Measurements from ENCODE around the gene PSMB7. TPM values are rescaled to one million over a fixed set of nuclear protein-coding genes. Genes with fewer than 3 reads are reported as not detected.

Gene PSMB7
- total and polyA plus RNA-seq, 2 donors (not counting 1 experiment from before 2014, with no cell fraction given): 69.5 to 73.1 TPM

DNA sequence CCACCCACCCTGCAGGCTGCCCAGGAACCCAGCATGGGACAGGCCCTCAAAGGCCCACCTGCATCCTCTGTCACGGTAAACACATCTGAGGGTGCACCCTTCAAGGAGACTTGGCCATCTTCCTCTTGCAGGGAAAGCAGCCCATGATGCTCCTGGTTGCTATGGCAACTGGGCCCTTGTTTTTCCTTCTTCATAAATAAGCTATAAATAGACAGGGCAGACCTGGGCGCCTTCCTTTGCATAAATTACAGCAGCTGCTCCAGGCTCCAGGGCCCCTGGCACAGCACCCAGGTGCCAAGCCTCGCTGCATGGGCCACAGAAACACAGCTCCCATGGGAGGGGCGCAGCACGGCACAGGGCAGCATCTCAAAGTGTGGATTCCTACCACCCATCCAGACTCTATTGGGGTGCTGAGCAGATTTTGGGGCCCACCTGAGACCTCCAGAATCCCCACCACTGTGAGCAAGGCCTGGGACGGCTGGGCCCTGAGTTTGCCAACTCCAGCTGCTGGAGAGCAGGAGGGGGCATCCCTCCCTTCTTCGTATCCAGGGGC lies 5.8 kb upstream of the PSMB7 start:
- H3K27me3 Mint-ChIP-seq: peaks cover 3% of the 10 kb centered on the region
- peak; percentile 23 for DNase-seq
- Histone ChIP-seq H3K9ac (ENCODE audit: low read length) (no peak overlapping the region), H4K20me1 (ENCODE audit: control insufficient read depth, insufficient read depth, low read length, poor library complexity, severe bottlenecking) (no peaks in the 10 kb centered on the region), H3K27me3 (replicated peaks in 1 of 4; ENCODE audit: control extremely low read depth in 1 of 4, control insufficient read depth in 3 of 4, insufficient read depth in 4 of 4, low read length in 3 of 4) (no peaks in the 10 kb centered on the region), H3K36me3 (replicated peaks in 1 of 2; ENCODE audit: control extremely low read depth in 1 of 2, control insufficient read depth in 1 of 2, extremely low read depth in 1 of 2, insufficient read depth in 2 of 2, low read length in 1 of 2) (no peaks in the 10 kb centered on the region), H3K79me2 (ENCODE audit: control insufficient read depth, insufficient read depth, low read length) (no peaks in the 10 kb centered on the region), H3K9me3 (ENCODE audit: control extremely low read depth in 1 of 3, control insufficient read depth in 2 of 3, insufficient read depth in 1 of 3, low read length in 2 of 3) (peaks cover 0 to 4% (median 0%) of the 10 kb centered on the region in 3 donors), H3K4me1 (ENCODE audit: control insufficient read depth in 2 of 2, insufficient read depth in 2 of 2, low read length in 2 of 2) (peaks cover 0 to 14% of the 10 kb centered on the region in 2 donors), H2AFZ (ENCODE audit: insufficient read depth, low read depth, low read length, poor library complexity, severe bottlenecking) (no peak overlapping the region), H3K4me3 (ENCODE audit: control extremely low read depth in 1 of 5, extremely low read depth in 1 of 5, insufficient read depth in 1 of 5, low read depth in 2 of 5, low read length in 4 of 5) (no peak overlapping the region), H3K27ac (ENCODE audit: low read length in 2 of 2) (no peak overlapping the region), H3K4me2 (replicated peaks; ENCODE audit: low read depth, low read length, poor library complexity, severe bottlenecking) (no peak overlapping the region)
- no peak for ATAC-seq (ENCODE audit: low read depth)
- H3K9me3 Mint-ChIP-seq (ENCODE audit: insufficient read depth): no peaks in the 10 kb centered on the region
- 40% methylated on average over 7 of the region's 7 CpGs for WGBS (ENCODE audit: insufficient coverage)
- H3K4me3 Mint-ChIP-seq: no peak overlapping the region
- ChIA-PET CTCF (interaction anchor here (0.6 kb wide), 1 partner anchor 116 kb away, joined by 7 read pairs; no protein-coding TSS in a partner anchor), POLR2A (no interaction called here)
- intact Hi-C loops (cut with micrococcal nuclease): no loop called here
- no peak for TF ChIP-seq EZH2 (IDR thresholded peaks at IDR 0.05; ENCODE audit: borderline replicate concordance, insufficient read depth, low read depth, low read length, poor library complexity, severe bottlenecking)
- TF ChIP-seq, protein P1, sequence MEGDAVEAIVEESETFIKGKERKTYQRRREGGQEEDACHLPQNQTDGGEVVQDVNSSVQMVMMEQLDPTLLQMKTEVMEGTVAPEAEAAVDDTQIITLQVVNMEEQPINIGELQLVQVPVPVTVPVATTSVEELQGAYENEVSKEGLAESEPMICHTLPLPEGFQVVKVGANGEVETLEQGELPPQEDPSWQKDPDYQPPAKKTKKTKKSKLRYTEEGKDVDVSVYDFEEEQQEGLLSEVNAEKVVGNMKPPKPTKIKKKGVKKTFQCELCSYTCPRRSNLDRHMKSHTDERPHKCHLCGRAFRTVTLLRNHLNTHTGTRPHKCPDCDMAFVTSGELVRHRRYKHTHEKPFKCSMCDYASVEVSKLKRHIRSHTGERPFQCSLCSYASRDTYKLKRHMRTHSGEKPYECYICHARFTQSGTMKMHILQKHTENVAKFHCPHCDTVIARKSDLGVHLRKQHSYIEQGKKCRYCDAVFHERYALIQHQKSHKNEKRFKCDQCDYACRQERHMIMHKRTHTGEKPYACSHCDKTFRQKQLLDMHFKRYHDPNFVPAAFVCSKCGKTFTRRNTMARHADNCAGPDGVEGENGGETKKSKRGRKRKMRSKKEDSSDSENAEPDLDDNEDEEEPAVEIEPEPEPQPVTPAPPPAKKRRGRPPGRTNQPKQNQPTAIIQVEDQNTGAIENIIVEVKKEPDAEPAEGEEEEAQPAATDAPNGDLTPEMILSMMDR (IDR thresholded peaks at IDR 0.05): no peak
- H3K4me1 Mint-ChIP-seq: peaks cover 12% of the 10 kb centered on the region
- H3K27ac Mint-ChIP-seq: no peak overlapping the region

DNA sequence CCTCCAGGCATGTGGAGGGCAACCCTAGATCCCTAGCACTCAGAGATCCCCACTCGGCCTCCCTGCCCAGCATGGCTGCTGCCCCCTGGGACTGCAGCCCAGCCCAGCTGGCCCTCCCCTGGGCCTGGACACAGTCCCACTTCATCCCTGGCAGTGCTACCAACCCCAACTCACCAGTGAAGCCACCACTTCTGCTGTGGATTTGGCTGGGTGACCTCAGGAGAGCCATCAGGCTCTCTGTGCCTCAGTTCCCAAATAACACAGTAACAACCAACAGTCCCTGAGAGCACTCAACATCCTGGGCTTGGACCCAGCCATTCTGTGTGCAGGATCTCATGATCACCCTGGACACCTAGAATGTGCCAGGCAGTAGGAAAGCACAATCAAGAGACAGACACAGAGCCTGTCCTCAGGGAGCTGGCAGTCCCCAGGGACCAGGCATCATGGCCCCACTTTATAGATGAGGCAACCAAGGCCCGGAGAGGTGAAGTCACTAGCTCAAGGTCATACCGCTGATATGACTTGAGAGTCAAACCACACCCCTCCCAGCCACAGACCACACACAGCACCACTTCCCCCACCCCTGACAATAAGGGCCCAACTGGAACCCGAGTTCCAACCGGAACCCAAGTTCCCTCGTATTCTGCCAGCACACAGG lies 4.7 kb upstream of the PSMB7 start:
- Histone ChIP-seq H3K27me3 (replicated peaks in 1 of 4; ENCODE audit: control extremely low read depth in 1 of 4, control insufficient read depth in 3 of 4, insufficient read depth in 4 of 4, low read length in 3 of 4) (no peaks in the 10 kb centered on the region), H2AFZ (ENCODE audit: insufficient read depth, low read depth, low read length, poor library complexity, severe bottlenecking) (peak overlapping the region; percentile 64), H3K4me3 (ENCODE audit: control extremely low read depth in 1 of 5, extremely low read depth in 1 of 5, insufficient read depth in 1 of 5, low read depth in 2 of 5, low read length in 4 of 5) (no peak overlapping the region), H4K20me1 (ENCODE audit: control insufficient read depth, insufficient read depth, low read length, poor library complexity, severe bottlenecking) (no peaks in the 10 kb centered on the region), H3K79me2 (ENCODE audit: control insufficient read depth, insufficient read depth, low read length) (peaks cover 2% of the 10 kb centered on the region), H3K27ac (ENCODE audit: low read length in 2 of 2) (no peak overlapping the region), H3K4me2 (replicated peaks; ENCODE audit: low read depth, low read length, poor library complexity, severe bottlenecking) (no peak overlapping the region), H3K9me3 (ENCODE audit: control extremely low read depth in 1 of 3, control insufficient read depth in 2 of 3, insufficient read depth in 1 of 3, low read length in 2 of 3) (peaks cover 0 to 12% (median 5%) of the 10 kb centered on the region in 3 donors), H3K9ac (ENCODE audit: low read length) (no peak overlapping the region), H3K36me3 (replicated peaks in 1 of 2; ENCODE audit: control extremely low read depth in 1 of 2, control insufficient read depth in 1 of 2, extremely low read depth in 1 of 2, insufficient read depth in 2 of 2, low read length in 1 of 2) (no peaks in the 10 kb centered on the region), H3K4me1 (ENCODE audit: control insufficient read depth in 2 of 2, insufficient read depth in 2 of 2, low read length in 2 of 2) (peaks cover 0 to 19% of the 10 kb centered on the region in 2 donors)
- Mint-ChIP-seq H3K4me1 (peaks cover 19% of the 10 kb centered on the region), H3K27me3 (peaks cover 3% of the 10 kb centered on the region), H3K27ac (no peak overlapping the region), H3K4me3 (no peak overlapping the region), H3K9me3 (ENCODE audit: insufficient read depth) (no peaks in the 10 kb centered on the region)
- ChIA-PET CTCF (no interaction called here), POLR2A (no interaction called here)
- intact Hi-C loops (cut with micrococcal nuclease): loop anchor here (5.0 to 10.0 kb wide), 3 partner anchors 355 to 842 kb away; partner anchors contain the start of genes ARPC5L, GAPVD1, NR6A1 and OLFML2A
- WGBS (ENCODE audit: insufficient coverage): 57% methylated on average over 6 of the region's 6 CpGs
- no peak for TF ChIP-seq EZH2 (IDR thresholded peaks at IDR 0.05; ENCODE audit: borderline replicate concordance, insufficient read depth, low read depth, low read length, poor library complexity, severe bottlenecking)
- TF ChIP-seq, protein P1 (IDR thresholded peaks at IDR 0.05): peak; percentile 55
- no peak for ATAC-seq (ENCODE audit: low read depth)
- no peak for DNase-seq

Measured in B cell (primary cell).